Activated CD4-positive, alpha-beta T cell treated with anti-CD3 and anti-CD28 coated beads for 36 hours (primary cell): ENCODE measurements around the gene GRIA4. TPM values are rescaled to one million over a fixed set of nuclear protein-coding genes. Genes with fewer than 3 reads are reported as not detected.

Source experiments
- ATAC-seq: fragments of 200-7000 bp; cut with Tn5 transposase; one replicate; pipeline ENCODE4 v1.10.0; 2021; ENCODE audit warnings: mild to moderate bottlenecking, moderate library complexity
- CTCF ChIA-PET: fragments of 350-600 bp; sonication (Branson Sonifier 250); formaldehyde crosslinking; loops from one replicate; lab custom pipeline; 2021; ENCODE audit warnings: antibody characterized with exemption; lab: Charles Lee
- POLR2A ChIA-PET: fragments of 350-600 bp; sonication (Branson Sonifier 250); formaldehyde crosslinking; loops from one replicate; lab custom pipeline; 2021; ENCODE audit warnings: antibody characterized with exemption, inconsistent platforms; lab: Charles Lee
- DNase-seq: peaks from one replicate; pipeline ENCODE4 v3.0.0-alpha.2; 2020
- H3K27ac Mint-ChIP-seq: one replicate; pipeline ENCODE4 v1.8.0; 2021; ENCODE audit warnings: mixed read lengths
- H3K27me3 Mint-ChIP-seq: one replicate; pipeline ENCODE4 v1.8.0; 2021; ENCODE audit warnings: mixed read lengths
- H3K36me3 Mint-ChIP-seq: one replicate; pipeline ENCODE4 v1.8.0; 2021; ENCODE audit warnings: low read depth, mixed read lengths
- H3K4me1 Mint-ChIP-seq: one replicate; pipeline ENCODE4 v1.8.0; 2021; ENCODE audit warnings: mixed read lengths
- H3K4me3 Mint-ChIP-seq: one replicate; pipeline ENCODE4 v1.8.0; 2021; ENCODE audit warnings: mild to moderate bottlenecking, moderate library complexity, mixed read lengths
- H3K9me3 Mint-ChIP-seq: one replicate; pipeline ENCODE4 v1.8.0; 2021; ENCODE audit warnings: low read depth, mixed read lengths
- intact Hi-C, 2 experiments: fragments of 100-400 bp; cut with DNase I in 1 of 2; cut with micrococcal nuclease in 1 of 2; formaldehyde crosslinking; loops; one replicate each; pipeline versions ENCODE4 v1.14.2 to v1.15.1; 2022 to 2024; cut with DNase I, micrococcal nuclease
- total RNA-seq, 2 experiments: library from RNA; stranded (reverse); gene quantifications; one replicate each; pipeline ENCODE4 v1.2.3, GENCODE V29; 2021

Gene GRIA4
- total RNA-seq, 2 experiments from 2014 or later, result not detected

DNA sequence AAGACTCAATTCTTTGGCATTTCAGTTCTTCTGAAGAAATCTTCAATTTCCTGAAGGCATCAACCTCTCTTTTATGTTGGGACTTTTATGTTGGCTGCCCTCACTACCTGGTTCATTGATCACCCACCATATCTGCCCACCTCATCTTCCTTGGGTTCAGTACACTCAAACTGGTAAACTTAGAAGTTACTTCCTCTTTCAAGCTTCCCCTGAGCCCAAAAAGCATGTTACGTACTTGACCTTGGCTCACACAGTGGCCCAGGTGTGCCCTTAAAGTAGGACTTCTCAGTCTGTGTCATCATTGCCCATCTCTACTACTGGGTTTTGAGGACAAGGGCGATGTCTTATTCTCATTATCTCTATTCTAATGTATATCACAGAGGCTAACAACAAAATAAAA is 86.1 kb downstream of the GRIA4 start:
- intact Hi-C loops, result no loop called here
- Mint-ChIP-seq H3K4me1 (no peaks in the 10 kb centered on the region), H3K27ac (no peak overlapping the region), H3K27me3 (peaks cover 2% of the 10 kb centered on the region), H3K36me3 (no peaks in the 10 kb centered on the region), H3K9me3 (no peaks in the 10 kb centered on the region), H3K4me3 (no peak overlapping the region)
- ChIA-PET POLR2A (no interaction called here), CTCF (interaction anchor here (0.6 kb wide), 1 partner anchor 1194 kb away, joined by 4 read pairs; no protein-coding TSS in a partner anchor)
- DNase-seq (no peak), ATAC-seq (no peak)

DNA sequence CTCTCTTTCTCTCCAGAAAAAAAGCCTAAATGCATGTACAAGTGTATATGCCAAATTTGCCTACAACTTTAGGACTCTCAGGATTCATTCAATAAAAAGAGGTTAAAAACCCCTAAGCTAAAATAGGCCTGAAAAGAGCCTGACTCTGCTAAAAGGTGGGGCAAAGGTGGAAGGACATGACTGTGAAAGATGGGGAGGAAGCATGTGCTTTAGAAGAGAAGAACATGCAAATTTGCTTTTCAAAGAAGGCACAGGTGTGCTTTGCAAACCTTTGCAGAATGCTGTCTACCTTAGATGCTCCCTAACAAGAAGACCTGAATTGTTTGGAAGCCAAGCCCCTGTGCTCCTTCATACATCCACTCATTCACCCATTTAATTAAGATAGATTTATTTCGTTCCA is 87.4 kb downstream of the GRIA4 start:
- Mint-ChIP-seq H3K36me3 (no peaks in the 10 kb centered on the region), H3K9me3 (no peaks in the 10 kb centered on the region), H3K4me1 (no peaks in the 10 kb centered on the region), H3K4me3 (no peak overlapping the region), H3K27me3 (peaks cover 2% of the 10 kb centered on the region), H3K27ac (no peak overlapping the region)
- no peak for DNase-seq
- intact Hi-C loops, result no loop called here
- no peak for ATAC-seq
- ChIA-PET CTCF (no interaction called here), POLR2A (no interaction called here)

DNA sequence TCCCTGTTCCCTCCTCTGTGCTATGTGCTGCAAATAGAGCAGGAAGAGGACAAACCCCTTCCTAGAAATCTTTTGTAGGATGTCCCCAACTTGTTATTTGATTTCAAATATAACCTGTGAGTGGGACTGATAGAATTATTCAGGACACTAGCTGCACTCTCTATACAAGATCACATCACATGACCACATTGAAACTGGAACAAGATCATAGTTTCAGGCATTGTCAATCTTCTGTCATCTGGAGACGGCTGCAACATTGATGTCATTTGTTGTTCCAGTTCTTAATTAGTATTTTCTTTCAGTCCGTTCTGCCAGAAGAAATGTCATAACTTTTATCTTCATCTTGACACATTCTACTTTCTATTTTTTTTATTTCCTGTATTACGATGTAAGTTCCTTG is 89.3 kb downstream of the GRIA4 start:
- no peaks in the 10 kb centered on the region for H3K36me3 Mint-ChIP-seq
- CTCF ChIA-PET, result no interaction called here
- no peak for ATAC-seq
- POLR2A ChIA-PET, result no interaction called here
- peaks cover 2% of the 10 kb centered on the region for H3K27me3 Mint-ChIP-seq
- no peak overlapping the region for H3K27ac Mint-ChIP-seq
- intact Hi-C loops, result no loop called here
- no peaks in the 10 kb centered on the region for H3K4me1 Mint-ChIP-seq
- H3K9me3 Mint-ChIP-seq, result no peaks in the 10 kb centered on the region
- no peak overlapping the region for H3K4me3 Mint-ChIP-seq
- no peak for DNase-seq

DNA sequence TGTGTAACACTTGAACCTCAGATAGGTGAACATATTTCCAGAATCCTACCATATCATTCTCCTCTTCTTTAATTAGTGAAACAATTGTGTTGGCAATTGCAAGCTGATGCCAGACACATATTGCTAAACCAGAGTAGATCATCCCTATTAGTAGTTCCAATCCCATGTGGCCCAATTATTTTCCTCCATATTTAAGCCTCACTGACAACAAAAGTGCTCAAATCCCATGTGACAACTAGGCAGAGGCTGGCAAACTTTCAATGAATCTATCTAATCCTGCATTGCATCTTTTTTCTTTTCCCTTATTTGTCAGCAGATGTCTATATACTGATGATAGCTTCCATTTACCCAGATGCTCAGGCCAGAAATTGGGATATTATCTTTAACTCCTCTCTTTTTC is 90.4 kb downstream of the GRIA4 start:
- CTCF ChIA-PET, result no interaction called here
- DNase-seq (no peak), ATAC-seq (no peak)
- intact Hi-C loops, result no loop called here
- Mint-ChIP-seq H3K4me3 (no peak overlapping the region), H3K27me3 (peaks cover 2% of the 10 kb centered on the region), H3K36me3 (no peaks in the 10 kb centered on the region), H3K27ac (no peak overlapping the region), H3K9me3 (no peaks in the 10 kb centered on the region), H3K4me1 (no peaks in the 10 kb centered on the region)
- POLR2A ChIA-PET, result interaction anchor here (0.6 kb wide), 1 partner anchor 84 kb away, joined by 3 read pairs; no protein-coding TSS in a partner anchor

DNA sequence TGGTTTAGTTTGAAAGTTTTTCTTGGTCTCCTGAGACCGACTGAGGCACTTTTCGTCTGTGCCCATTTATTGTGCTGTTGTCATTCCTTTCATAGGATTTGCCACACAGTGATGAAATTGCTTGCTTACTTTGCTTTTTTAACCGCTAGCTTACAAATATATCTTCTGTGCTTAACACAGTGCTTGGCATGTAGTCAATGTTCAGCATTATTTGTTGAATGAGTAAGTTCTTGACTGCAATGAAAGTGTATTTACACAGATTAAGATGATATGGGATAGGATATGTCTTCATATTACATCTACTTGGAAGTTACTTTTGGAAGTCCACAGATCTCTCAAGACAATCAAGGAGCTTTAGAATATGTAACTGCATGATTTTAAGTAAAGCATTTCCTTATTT is 91.2 kb downstream of the GRIA4 start:
- DNase-seq (no peak), ATAC-seq (no peak)
- CTCF ChIA-PET, result no interaction called here
- intact Hi-C loops, result no loop called here
- Mint-ChIP-seq H3K9me3 (no peaks in the 10 kb centered on the region), H3K27ac (no peak overlapping the region), H3K4me3 (no peak overlapping the region), H3K36me3 (no peaks in the 10 kb centered on the region), H3K27me3 (peaks cover 2% of the 10 kb centered on the region), H3K4me1 (no peaks in the 10 kb centered on the region)
- POLR2A ChIA-PET, result no interaction called here

DNA sequence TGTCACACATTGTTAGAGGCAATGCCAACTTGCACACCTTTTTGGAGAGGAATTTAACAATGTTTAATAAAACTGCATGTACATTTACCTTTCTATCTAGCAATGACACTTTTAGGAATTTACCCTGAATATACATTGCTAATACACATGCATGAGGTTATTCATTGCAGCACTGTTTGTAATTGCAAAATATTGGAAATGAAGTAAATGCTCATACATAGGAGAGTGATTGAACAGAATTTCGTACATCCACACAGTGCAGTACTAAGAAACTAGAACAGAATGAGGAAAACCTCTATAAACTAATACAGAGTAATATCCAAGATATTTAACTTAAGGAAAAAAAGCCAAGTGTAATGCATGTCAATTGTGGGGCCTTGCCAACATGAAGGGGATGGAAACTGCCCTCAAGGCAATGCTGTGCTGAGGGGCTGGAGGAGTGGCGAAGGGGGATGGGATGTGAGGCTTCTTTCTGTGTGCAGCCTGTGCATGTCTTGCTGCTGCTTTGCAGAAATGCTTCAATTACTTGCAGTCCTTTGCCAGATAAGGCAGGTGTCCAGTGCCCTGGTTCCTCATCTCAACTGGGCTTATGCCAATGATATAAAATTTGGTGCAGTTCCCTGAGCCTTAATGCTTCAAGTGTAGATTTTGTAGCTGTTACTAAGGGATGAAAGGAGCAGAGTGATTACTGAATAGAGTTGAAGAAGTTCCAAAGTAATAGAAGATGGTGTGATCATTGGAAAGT is 96.1 kb downstream of the GRIA4 start:
- ChIA-PET CTCF (no interaction called here), POLR2A (no interaction called here)
- H3K4me3 Mint-ChIP-seq, result no peak overlapping the region
- no peak overlapping the region for H3K27ac Mint-ChIP-seq
- no peaks in the 10 kb centered on the region for H3K4me1 Mint-ChIP-seq
- H3K27me3 Mint-ChIP-seq, result no peaks in the 10 kb centered on the region
- H3K9me3 Mint-ChIP-seq, result no peaks in the 10 kb centered on the region
- intact Hi-C loops, result no loop called here
- H3K36me3 Mint-ChIP-seq, result no peaks in the 10 kb centered on the region
- DNase-seq (no peak), ATAC-seq (no peak)

DNA sequence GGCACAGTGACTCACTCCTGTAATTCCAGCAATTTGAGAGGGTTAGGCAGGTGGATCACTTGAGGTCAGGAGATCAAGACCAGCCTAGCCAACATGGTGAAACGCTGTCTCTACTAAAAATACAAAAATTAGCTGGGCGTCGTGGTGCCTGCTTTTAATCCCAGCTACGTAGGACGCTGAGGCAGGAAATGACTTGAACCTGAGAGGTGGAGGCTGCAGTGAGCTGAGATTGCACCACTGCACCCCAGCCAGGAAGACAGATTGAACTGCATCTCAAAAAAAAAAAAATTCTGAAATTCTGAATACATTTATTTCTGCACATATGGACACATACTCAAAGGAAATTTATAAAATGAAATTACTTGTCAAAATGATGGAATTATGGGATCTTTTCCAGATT is 103.2 kb downstream of the GRIA4 start:
- H3K27ac Mint-ChIP-seq, result no peak overlapping the region
- H3K4me3 Mint-ChIP-seq, result no peak overlapping the region
- POLR2A ChIA-PET, result no interaction called here
- no peaks in the 10 kb centered on the region for H3K4me1 Mint-ChIP-seq
- no peaks in the 10 kb centered on the region for H3K36me3 Mint-ChIP-seq
- DNase-seq, result no peak
- no peak for ATAC-seq
- intact Hi-C loops, result no loop called here
- no peaks in the 10 kb centered on the region for H3K27me3 Mint-ChIP-seq
- CTCF ChIA-PET, result no interaction called here
- no peaks in the 10 kb centered on the region for H3K9me3 Mint-ChIP-seq

DNA sequence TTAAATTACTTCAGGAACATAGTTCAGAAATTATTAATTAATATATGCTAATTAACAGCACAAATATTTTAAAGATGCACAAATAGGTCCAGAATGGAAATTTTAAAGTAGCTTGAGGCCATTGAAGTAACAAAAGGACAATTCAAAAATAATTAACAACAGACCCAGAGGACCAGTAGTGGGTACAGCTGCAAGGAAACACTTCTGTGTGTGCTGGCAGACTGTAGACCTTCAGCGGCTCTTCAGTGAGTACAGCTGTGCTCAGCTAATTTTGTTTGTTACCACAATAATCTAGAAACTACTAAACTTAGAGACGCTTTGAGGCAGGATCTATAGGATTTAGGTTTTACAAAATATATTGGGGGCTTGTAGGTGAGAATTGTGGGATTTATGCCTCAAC is 103.8 kb downstream of the GRIA4 start:
- ChIA-PET POLR2A (no interaction called here), CTCF (no interaction called here)
- Mint-ChIP-seq H3K4me3 (no peak overlapping the region), H3K36me3 (no peaks in the 10 kb centered on the region), H3K27me3 (no peaks in the 10 kb centered on the region), H3K4me1 (no peaks in the 10 kb centered on the region), H3K27ac (no peak overlapping the region), H3K9me3 (no peaks in the 10 kb centered on the region)
- no peak for ATAC-seq
- DNase-seq, result no peak
- intact Hi-C loops, result no loop called here

DNA sequence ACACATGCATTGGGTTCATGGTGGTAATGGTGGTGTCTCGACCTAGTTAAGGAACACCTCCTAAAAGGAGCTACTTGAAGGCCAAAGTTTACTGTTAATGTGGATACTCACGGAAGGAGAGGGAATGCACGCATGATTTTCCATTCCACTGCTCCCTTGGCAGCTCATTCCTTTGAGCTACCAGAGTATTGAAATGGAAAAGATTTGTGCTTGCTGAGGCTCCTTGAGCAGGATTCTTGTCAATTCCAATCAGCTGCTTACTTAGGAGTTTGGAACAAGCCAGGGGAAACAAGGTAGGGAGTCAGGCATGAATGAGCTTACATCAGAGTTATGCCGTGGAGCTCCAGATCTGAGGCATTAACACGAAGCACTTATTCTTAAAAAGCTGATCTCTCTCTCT is 108.8 kb downstream of the GRIA4 start:
- ATAC-seq (no peak), DNase-seq (no peak)
- no peak overlapping the region for H3K27ac Mint-ChIP-seq
- ChIA-PET CTCF (interaction anchor here (0.6 kb wide), 2 partner anchors 111 to 1369 kb away, joined by 3 read pairs; no protein-coding TSS in a partner anchor), POLR2A (no interaction called here)
- no peaks in the 10 kb centered on the region for H3K9me3 Mint-ChIP-seq
- no peaks in the 10 kb centered on the region for H3K4me1 Mint-ChIP-seq
- no peaks in the 10 kb centered on the region for H3K36me3 Mint-ChIP-seq
- intact Hi-C loops, result no loop called here
- peaks cover 2% of the 10 kb centered on the region for H3K27me3 Mint-ChIP-seq
- no peak overlapping the region for H3K4me3 Mint-ChIP-seq

DNA sequence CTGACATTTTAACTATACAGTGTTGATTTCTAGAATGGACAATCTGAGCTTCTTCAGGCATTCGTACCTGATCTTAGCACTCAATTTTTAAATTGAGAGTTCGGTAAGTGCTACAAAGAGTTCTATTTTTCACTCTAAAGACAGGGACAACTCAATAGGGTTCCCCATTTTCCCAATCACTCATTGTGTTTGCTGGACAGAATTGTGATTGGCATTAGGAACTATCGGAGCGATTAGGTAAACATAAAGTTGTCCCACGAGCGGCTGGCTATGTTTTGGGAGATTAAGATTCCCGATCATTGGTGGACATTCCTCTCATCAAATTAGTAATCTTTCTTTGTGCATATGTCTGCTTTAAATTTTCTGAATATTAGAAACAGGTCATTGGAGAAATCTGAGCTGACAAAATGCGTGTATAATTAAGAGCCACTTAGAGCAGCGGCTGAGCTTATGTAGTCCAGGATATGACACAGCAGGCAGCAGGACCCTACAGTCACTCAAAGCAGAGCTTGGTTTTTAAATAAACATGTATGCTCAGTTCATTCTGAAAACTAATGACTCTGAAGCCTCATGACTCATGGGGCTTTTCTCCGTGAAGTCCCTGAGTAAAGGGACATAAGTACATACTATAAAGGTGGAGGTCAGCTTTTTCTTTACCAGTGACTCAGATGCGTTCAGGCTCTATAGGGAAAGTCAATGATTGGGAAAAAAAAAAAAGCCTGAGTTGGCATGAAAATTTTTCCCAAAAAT is 109.4 kb downstream of the GRIA4 start:
- H3K27me3 Mint-ChIP-seq, result peaks cover 2% of the 10 kb centered on the region
- no peaks in the 10 kb centered on the region for H3K4me1 Mint-ChIP-seq
- no peak overlapping the region for H3K4me3 Mint-ChIP-seq
- H3K27ac Mint-ChIP-seq, result no peak overlapping the region
- no peaks in the 10 kb centered on the region for H3K9me3 Mint-ChIP-seq
- ATAC-seq (peak; percentile 73), DNase-seq (no peak)
- ChIA-PET CTCF (interaction anchor here (0.6 kb wide), 2 partner anchors 112 to 1370 kb away, joined by 3 read pairs; no protein-coding TSS in a partner anchor), POLR2A (no interaction called here)
- intact Hi-C loops, result no loop called here
- H3K36me3 Mint-ChIP-seq, result no peaks in the 10 kb centered on the region

DNA sequence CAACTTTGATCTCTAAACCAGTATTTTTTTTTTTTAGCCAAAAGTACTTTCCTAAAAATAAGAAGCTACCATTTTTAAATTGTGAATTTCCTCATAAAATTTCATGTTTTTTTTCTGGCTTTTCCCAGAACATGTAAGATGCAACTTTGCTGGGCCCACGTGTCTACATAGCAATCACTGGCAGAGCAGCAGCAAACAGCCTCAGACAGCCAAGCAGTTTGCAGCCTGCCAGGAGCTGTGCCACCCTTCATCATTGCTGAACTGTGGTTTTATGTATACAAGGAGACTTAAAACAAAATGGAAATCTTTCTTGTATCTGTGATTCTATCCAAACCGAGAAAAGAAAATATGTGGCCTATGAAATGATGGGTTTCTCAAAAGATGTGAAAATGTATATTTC is 110.2 kb downstream of the GRIA4 start:
- CTCF ChIA-PET, result no interaction called here
- DNase-seq (no peak), ATAC-seq (no peak)
- intact Hi-C loops, result no loop called here
- Mint-ChIP-seq H3K27me3 (peaks cover 2% of the 10 kb centered on the region), H3K36me3 (no peaks in the 10 kb centered on the region), H3K4me1 (no peaks in the 10 kb centered on the region), H3K9me3 (no peaks in the 10 kb centered on the region), H3K27ac (no peak overlapping the region), H3K4me3 (no peak overlapping the region)
- POLR2A ChIA-PET, result no interaction called here

DNA sequence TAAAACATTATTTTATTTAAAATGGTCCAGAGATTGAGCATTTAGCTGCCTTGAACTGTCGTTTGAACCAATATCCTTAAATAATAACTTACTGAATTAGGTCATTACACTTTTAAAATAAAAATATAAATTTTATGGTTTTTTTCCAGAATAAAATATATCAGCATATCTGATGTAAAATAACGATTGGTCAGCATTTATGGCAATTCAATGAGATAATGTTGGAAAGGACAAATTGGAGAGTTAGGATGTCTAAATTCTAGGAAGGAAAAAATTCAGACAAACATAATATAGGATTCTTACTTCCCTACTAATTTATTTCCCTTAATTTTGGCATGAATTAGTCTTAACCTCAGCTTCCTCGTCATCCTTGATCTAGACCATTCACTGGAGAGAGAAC is 113.4 kb downstream of the GRIA4 start:
- no peaks in the 10 kb centered on the region for H3K36me3 Mint-ChIP-seq
- no peak for DNase-seq
- ATAC-seq, result no peak
- ChIA-PET CTCF (no interaction called here), POLR2A (no interaction called here)
- peaks cover 2% of the 10 kb centered on the region for H3K27me3 Mint-ChIP-seq
- no peak overlapping the region for H3K4me3 Mint-ChIP-seq
- intact Hi-C loops, result no loop called here
- H3K27ac Mint-ChIP-seq, result no peak overlapping the region
- no peaks in the 10 kb centered on the region for H3K4me1 Mint-ChIP-seq
- H3K9me3 Mint-ChIP-seq, result peaks cover 6% of the 10 kb centered on the region
